H1 (cell line): Measurements from ENCODE around the gene CRPPA. TPM values are rescaled to one million over a fixed set of nuclear protein-coding genes. Genes with fewer than 3 reads are reported as not detected.

Source experiments
- CHD1 ChIP-seq: IDR thresholded peaks from 2 replicates; pipeline ENCODE4 v1.6.1; 2012; ENCODE audit warnings: low read depth, low read length, improper control_type of control experiment
- GABPA ChIP-seq: IDR thresholded peaks from 2 replicates; pipeline ENCODE4 v1.6.1; 2011; ENCODE audit warnings: mild to moderate bottlenecking, low read length, moderate library complexity, borderline replicate concordance; ENCODE audit not compliant: insufficient read depth
- NRF1 ChIP-seq: IDR thresholded peaks from 2 replicates; pipeline ENCODE4 v1.6.1; 2011; ENCODE audit warnings: mild to moderate bottlenecking, low read depth, low read length, improper control_type of control experiment
- polyA plus RNA-seq, 7 experiments: library from polyadenylated mRNA; depleted of rRNA in 3 of 7; stranded (reverse) in 5 of 7; unstranded in 2 of 7; fragments of >200 nt in 5 of 7; fragments of 200-250 nt in 2 of 7; gene quantifications; 1 replicate in 5 of 7; 2 replicates in 1 of 7; 4 replicates in 1 of 7; pipeline versions ENCODE4 v1.2.1 to v1.2.3, GENCODE V29; 2011 to 2013; ENCODE audit warnings: missing spikeins in 2 of 7, mixed read lengths in 2 of 7
- total RNA-seq: library from RNA; stranded (reverse); fragmentation: NEBNext Ultra II Directional; extraction: Animal tissue kit (Norgen Biotek cat#: 25700); gene quantifications from 2 replicates; pipeline ENCODE4 v1.2.1, GENCODE V29; 2021

The CRPPA gene
- total and polyA plus RNA-seq, 2 of the 8 experiments (the other 6 are each of a cell fraction or from before 2014, with no cell fraction given), result 0.23 to 0.39 TPM

- TF ChIP-seq NRF1 (no peak), GABPA (no peak), CHD1 (no peak)
Measured at GRCh38 chr7:16463520-16463919, 42.2 kb upstream of the CRPPA start (continued).
